Karpas-422 (cell line): ENCODE results near the gene SOBP. TPM values are rescaled to one million over a fixed set of nuclear protein-coding genes. Genes with fewer than 3 reads are reported as not detected.

Experiments
- DNase-seq: peaks from one replicate; pipeline ENCODE4 v3.0.0-alpha.2; 2015
- H2AFZ ChIP-seq: fragments of 200-600 bp; sonication (generic); 2 replicates; pipeline ENCODE4 v1.6.1; 2014; ENCODE audit warnings: antibody characterized with exemption, low read length, mixed read lengths
- H3K27ac ChIP-seq: fragments of 200-600 bp; sonication (generic); 2 replicates; pipeline ENCODE4 v1.5.1; 2014; ENCODE audit warnings: mild to moderate bottlenecking, low read length, moderate library complexity
- H3K27me3 ChIP-seq: fragments of 200-600 bp; sonication (generic); 2 replicates; pipeline ENCODE4 v1.6.1; 2014; ENCODE audit warnings: low read length, mixed read lengths
- H3K36me3 ChIP-seq: fragments of 200-600 bp; sonication (generic); 2 replicates; pipeline ENCODE4 v1.6.1; 2014; ENCODE audit warnings: low read length, mixed read lengths; ENCODE audit not compliant: insufficient read depth
- H3K4me1 ChIP-seq: fragments of 200-600 bp; sonication (generic); 2 replicates; pipeline ENCODE4 v1.6.1; 2014; ENCODE audit warnings: mild to moderate bottlenecking, low read length, mixed read lengths
- H3K4me2 ChIP-seq: fragments of 200-600 bp; sonication (generic); 2 replicates; pipeline ENCODE4 v1.6.1; 2014; ENCODE audit warnings: low read length, low read depth, mild to moderate bottlenecking; ENCODE audit not compliant: poor library complexity, severe bottlenecking
- H3K4me3 ChIP-seq: fragments of 200-600 bp; sonication (generic); 2 replicates; pipeline ENCODE4 v1.5.1; 2014; ENCODE audit warnings: mild to moderate bottlenecking, antibody characterized with exemption, low read length, mixed read lengths
- H3K79me2 ChIP-seq: fragments of 200-600 bp; sonication (generic); 2 replicates; pipeline ENCODE4 v1.6.1; 2014; ENCODE audit warnings: mild to moderate bottlenecking, low read length, mixed read lengths
- H3K9ac ChIP-seq: fragments of 200-600 bp; sonication (generic); 2 replicates; pipeline ENCODE4 v1.6.0; 2014; ENCODE audit warnings: low read length
- H3K9me2 ChIP-seq: fragments of 200-600 bp; sonication (generic), shearing (Covaris generic); replicated peaks from 2 replicates; pipeline ENCODE4 v1.6.0; 2014; ENCODE audit warnings: mild to moderate bottlenecking, low read length, moderate library complexity; ENCODE audit not compliant: insufficient read depth
- H3K9me3 ChIP-seq: fragments of 300-700, 200-600 bp; sonication (generic); 2 replicates; pipeline ENCODE4 v1.6.1; 2014; ENCODE audit warnings: low read length, mixed read lengths
- H4K20me1 ChIP-seq: fragments of 200-600 bp; sonication (generic); 2 replicates; pipeline ENCODE4 v1.6.1; 2014; ENCODE audit warnings: mild to moderate bottlenecking, antibody characterized with exemption, low read length, low read depth; ENCODE audit not compliant: insufficient read depth
- total RNA-seq: library from RNA; depleted of rRNA; stranded (reverse); fragments of >200 nt; shearing (Covaris generic); gene quantifications from 2 replicates; pipeline ENCODE4 v1.2.3, GENCODE V29; 2014; ENCODE audit warnings: low replicate concordance

Gene SOBP
- total RNA-seq, 1 experiment from 2014 or later = 17.8 TPM

GRCh38 chr6:107602321-107603005 is 112.5 kb downstream of the SOBP start:
- peak overlapping the region; percentile 39 for H3K4me2 ChIP-seq

GRCh38 chr6:107603006-107603370 is 113.1 kb downstream of the SOBP start:
- Histone ChIP-seq H3K9ac (no peak overlapping the region), H4K20me1 (no peaks in the 10 kb centered on the region), H3K79me2 (peaks cover 92% of the 10 kb centered on the region)

More at GRCh38 chr6:107602321-107603005, 112.5 kb downstream of the SOBP start:
- H3K4me1 ChIP-seq = peaks cover 69% of the 10 kb centered on the region
- H3K79me2 ChIP-seq = peaks cover 92% of the 10 kb centered on the region
- H3K4me3 ChIP-seq = no peak overlapping the region
- no peaks in the 10 kb centered on the region for H3K36me3 ChIP-seq
- no peak for DNase-seq
- peak overlapping the region; percentile 55 for H3K27ac ChIP-seq
- H3K9me2 ChIP-seq = no peaks in the 10 kb centered on the region
- no peaks in the 10 kb centered on the region for H4K20me1 ChIP-seq
- H3K9me3 ChIP-seq = no peaks in the 10 kb centered on the region
- H3K27me3 ChIP-seq = no peaks in the 10 kb centered on the region
- no peak overlapping the region for H2AFZ ChIP-seq
- H3K9ac ChIP-seq = no peak overlapping the region

DNA sequence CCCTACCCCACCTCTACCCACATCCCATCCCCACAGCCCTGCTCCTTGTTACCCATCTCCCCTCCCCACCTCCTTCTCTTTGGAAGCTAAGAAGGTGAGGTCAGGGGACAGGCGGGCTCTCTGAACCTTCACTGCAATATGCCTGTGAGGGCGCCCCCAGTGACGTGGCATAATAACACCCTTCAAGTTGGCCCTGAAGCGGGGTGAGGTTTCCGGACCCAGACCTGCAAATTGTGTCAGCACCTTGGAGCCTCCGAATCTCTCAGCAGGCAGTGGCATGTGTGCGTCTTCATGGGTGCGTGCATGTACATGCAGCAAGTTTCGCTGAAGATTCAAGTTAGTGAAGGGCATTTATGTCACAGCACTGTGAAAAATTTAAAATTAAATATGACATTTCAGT is 114.6 kb downstream of the SOBP start:
- H3K4me1 ChIP-seq = peaks cover 57% of the 10 kb centered on the region
- no peaks in the 10 kb centered on the region for H4K20me1 ChIP-seq

More at GRCh38 chr6:107603006-107603370, 113.1 kb downstream of the SOBP start:
- Histone ChIP-seq H3K9me2 (no peaks in the 10 kb centered on the region), H2AFZ (no peak overlapping the region), H3K4me3 (no peak overlapping the region), H3K4me2 (peak overlapping the region; percentile 39), H3K9me3 (no peaks in the 10 kb centered on the region), H3K4me1 (peaks cover 70% of the 10 kb centered on the region), H3K27me3 (no peaks in the 10 kb centered on the region), H3K27ac (peak overlapping the region; percentile 55), H3K36me3 (no peaks in the 10 kb centered on the region)
- DNase-seq = no peak

GRCh38 chr6:107606407-107606806 is 116.5 kb downstream of the SOBP start:
- Histone ChIP-seq H3K4me3 (no peak overlapping the region), H3K4me1 (peaks cover 40% of the 10 kb centered on the region), H3K27ac (no peak overlapping the region), H3K9ac (no peak overlapping the region), H2AFZ (no peak overlapping the region), H3K9me2 (no peaks in the 10 kb centered on the region), H3K9me3 (no peaks in the 10 kb centered on the region), H3K36me3 (no peaks in the 10 kb centered on the region), H3K27me3 (no peaks in the 10 kb centered on the region), H3K4me2 (no peak overlapping the region), H3K79me2 (peaks cover 92% of the 10 kb centered on the region), H4K20me1 (no peaks in the 10 kb centered on the region)
- DNase-seq = no peak

More for the DNA sequence above, 114.6 kb downstream of the SOBP start:
- Histone ChIP-seq H3K4me3 (no peak overlapping the region), H2AFZ (no peak overlapping the region), H3K9me2 (no peaks in the 10 kb centered on the region), H3K27ac (no peak overlapping the region), H3K4me2 (no peak overlapping the region), H3K9ac (no peak overlapping the region), H3K36me3 (no peaks in the 10 kb centered on the region), H3K27me3 (no peaks in the 10 kb centered on the region), H3K9me3 (no peaks in the 10 kb centered on the region), H3K79me2 (peaks cover 91% of the 10 kb centered on the region)
- DNase-seq = no peak

- Histone ChIP-seq H2AFZ (no peak overlapping the region), H3K9ac (no peak overlapping the region), H3K9me2 (no peaks in the 10 kb centered on the region), H4K20me1 (no peaks in the 10 kb centered on the region), H3K9me3 (no peaks in the 10 kb centered on the region), H3K27me3 (no peaks in the 10 kb centered on the region), H3K36me3 (no peaks in the 10 kb centered on the region), H3K4me3 (no peak overlapping the region), H3K79me2 (peaks cover 92% of the 10 kb centered on the region), H3K4me2 (no peak overlapping the region), H3K27ac (no peak overlapping the region), H3K4me1 (peaks cover 33% of the 10 kb centered on the region)
- DNase-seq = no peak
These were observed 117.2 kb downstream of the SOBP start for GRCh38 chr6:107607116-107607515.

GRCh38 chr6:107611094-107611810 is 121.3 kb downstream of the SOBP start:
- peaks cover 31% of the 10 kb centered on the region for H3K4me1 ChIP-seq
- no peaks in the 10 kb centered on the region for H3K9me2 ChIP-seq
- H3K4me3 ChIP-seq = no peak overlapping the region
- no peaks in the 10 kb centered on the region for H3K9me3 ChIP-seq
- H2AFZ ChIP-seq = no peak overlapping the region
- H3K27ac ChIP-seq = no peak overlapping the region
- H4K20me1 ChIP-seq = no peaks in the 10 kb centered on the region
- H3K79me2 ChIP-seq = peaks cover 95% of the 10 kb centered on the region
- no peak overlapping the region for H3K4me2 ChIP-seq
- H3K9ac ChIP-seq = no peak overlapping the region
- H3K36me3 ChIP-seq = no peaks in the 10 kb centered on the region
- no peaks in the 10 kb centered on the region for H3K27me3 ChIP-seq
- no peak for DNase-seq

GRCh38 chr6:107612762-107613415 is 123.0 kb downstream of the SOBP start:
- no peaks in the 10 kb centered on the region for H3K27me3 ChIP-seq
- peak overlapping the region; percentile 24; the same call in 1 of the 2 replicates for H3K27ac ChIP-seq
- no peaks in the 10 kb centered on the region for H4K20me1 ChIP-seq
- peaks cover 95% of the 10 kb centered on the region for H3K79me2 ChIP-seq
- H3K4me2 ChIP-seq = no peak overlapping the region
- H3K4me3 ChIP-seq = no peak overlapping the region
- H3K36me3 ChIP-seq = no peaks in the 10 kb centered on the region
- peak; percentile 48 for DNase-seq
- no peak overlapping the region for H2AFZ ChIP-seq
- H3K9me3 ChIP-seq = no peaks in the 10 kb centered on the region
- no peak overlapping the region for H3K9ac ChIP-seq
- H3K4me1 ChIP-seq = peaks cover 45% of the 10 kb centered on the region
- H3K9me2 ChIP-seq = no peaks in the 10 kb centered on the region
